K562 (cell line): ENCODE measurements around the gene HES5. TPM values are rescaled to one million over a fixed set of nuclear protein-coding genes. Genes with fewer than 3 reads are reported as not detected.

Source experiments
- BCOR ChIP-seq: fragments of 450-650 bp; IDR thresholded peaks from 2 replicates; pipeline ENCODE4 v1.6.1; 2016
- CTBP1 ChIP-seq: fragments of 450-650 bp; IDR thresholded peaks from 2 replicates; pipeline ENCODE4 v1.6.1; 2016; ENCODE audit warnings: borderline replicate concordance
- GABPA ChIP-seq: fragments of 200-800 bp; sonication (Bioruptor generic); conservative IDR thresholded peaks from 2 replicates; pipeline ENCODE4 v1.6.1; 2016; ENCODE audit warnings: low read depth, missing genetic modification characterization, missing compliant biosample characterization
- GABPB1 ChIP-seq: sonication (generic); formaldehyde crosslinking; IDR thresholded peaks from 2 replicates; pipeline ENCODE4 v1.8.0; 2022; ENCODE audit warnings: mild to moderate bottlenecking, missing genetic modification reagents
- GTF2A2 ChIP-seq: IDR thresholded peaks from 2 replicates; pipeline ENCODE4 v1.6.1; 2016; ENCODE audit warnings: mild to moderate bottlenecking, missing genetic modification characterization, missing compliant biosample characterization
- KAT7 ChIP-seq: sonication (generic); formaldehyde crosslinking; IDR thresholded peaks from 2 replicates; pipeline ENCODE4 v1.8.0; 2022; ENCODE audit warnings: missing genetic modification reagents, mild to moderate bottlenecking, borderline replicate concordance
- KAT8 ChIP-seq: fragments of 450-650 bp; IDR thresholded peaks from 2 replicates; pipeline ENCODE4 v1.6.1; 2016; ENCODE audit warnings: low read depth, mild to moderate bottlenecking
- KLF1 ChIP-seq: fragments of 450-650 bp; IDR thresholded peaks from 2 replicates; pipeline ENCODE4 v1.6.1; 2016; ENCODE audit warnings: missing genetic modification characterization, missing compliant biosample characterization
- KLF16 ChIP-seq: IDR thresholded peaks from 2 replicates; pipeline ENCODE4 v1.6.1; 2016; ENCODE audit warnings: antibody characterized with exemption
- MTA2 ChIP-seq: fragments of 450-650 bp; IDR thresholded peaks from 2 replicates; pipeline ENCODE4 v1.6.1; 2016; ENCODE audit warnings: low read depth
- NFIX ChIP-seq: fragments of 250-450 bp; sonication (Bioruptor Pico); IDR thresholded peaks from 2 replicates; pipeline ENCODE4 v1.4.0; 2020; ENCODE audit warnings: low read depth, mild to moderate bottlenecking, moderate library complexity
- PBX2 ChIP-seq, 2 experiments: IDR thresholded peaks in 1 of 2; conservative IDR thresholded peaks in 1 of 2; 2 replicates each; pipeline ENCODE4 v1.6.1; 2016; ENCODE audit warnings: low read depth in 2 of 2, mild to moderate bottlenecking in 1 of 2, missing compliant biosample characterization in 1 of 2, missing genetic modification characterization in 1 of 2, moderate library complexity in 1 of 2
- POLR2AphosphoS5 ChIP-seq: IDR thresholded peaks from 2 replicates; pipeline ENCODE4 v1.6.1; 2011; ENCODE audit warnings: mild to moderate bottlenecking, low read depth, low read length, moderate library complexity; ENCODE audit not compliant: control insufficient read depth, insufficient read depth
- PREB ChIP-seq: sonication (generic); formaldehyde crosslinking; IDR thresholded peaks from 2 replicates; pipeline ENCODE4 v1.8.1; 2023; ENCODE audit warnings: mild to moderate bottlenecking, missing genetic modification reagents
- RB1 ChIP-seq: fragments of 450-650 bp; IDR thresholded peaks from 2 replicates; pipeline ENCODE4 v1.6.1; 2017; ENCODE audit warnings: low read depth, mild to moderate bottlenecking
- TCF7 ChIP-seq: sonication (generic); IDR thresholded peaks from 2 replicates; pipeline ENCODE4 v1.6.1; 2016; ENCODE audit warnings: antibody characterized with exemption, borderline replicate concordance
- ZNF134 ChIP-seq: fragments of 250-450 bp; sonication (Bioruptor Pico); conservative IDR thresholded peaks from 2 replicates; pipeline ENCODE4 v1.4.0; 2020
- ZNF224 ChIP-seq: sonication (generic); formaldehyde crosslinking; IDR thresholded peaks from 2 replicates; pipeline ENCODE4 v1.8.0; 2022; ENCODE audit warnings: mild to moderate bottlenecking, missing genetic modification reagents
- ZNF408 ChIP-seq: fragments of 250-450 bp; sonication (Bioruptor Pico); IDR thresholded peaks from 2 replicates; pipeline ENCODE4 v1.4.0; 2020; ENCODE audit warnings: low read depth, mild to moderate bottlenecking, moderate library complexity
- ZNF436 ChIP-seq: fragments of 250-450, 450-650 bp; sonication (Bioruptor Pico); formaldehyde crosslinking; IDR thresholded peaks from 2 replicates; pipeline ENCODE4 v1.7.0; 2020; ENCODE audit warnings: mild to moderate bottlenecking
- polyA plus RNA-seq, 8 experiments: library from polyadenylated mRNA; depleted of rRNA in 4 of 8; stranded (reverse) in 5 of 8; unstranded in 3 of 8; fragments of >200 nt; fragmentation: Nextera tagmentation in 2 of 8; fragmentation: Illumina TruSeq in 1 of 8; extraction: Ambion mirVana in 2 of 8; extraction: Trizol in 1 of 8; gene quantifications; 2 replicates each; pipeline versions ENCODE4 v1.2.1 to v1.2.3, GENCODE V29; 2011 to 2014; ENCODE audit warnings: inconsistent platforms in 1 of 8, missing spikeins in 1 of 8
- total RNA-seq, 7 experiments: library from RNA; depleted of rRNA in 6 of 7; stranded (reverse); fragments of >200 nt in 6 of 7; fragmentation: Illumina TruSeq in 2 of 7; extraction: Trizol in 2 of 7; gene quantifications; 2 replicates each; pipeline versions ENCODE4 v1.2.1 to v1.2.3, GENCODE V29; 2011 to 2021; ENCODE audit warnings: low replicate concordance in 1 of 7
- TF ChIP-seq, protein P1 (sequence below): sonication (generic); formaldehyde crosslinking; IDR thresholded peaks from 2 replicates; pipeline ENCODE4 v1.4.0; 2020; ENCODE audit warnings: mild to moderate bottlenecking, missing genetic modification reagents

HES5 gene
- total and polyA plus RNA-seq, 9 of the 15 experiments (the other 6 are each of a cell fraction or from before 2014, with no cell fraction given) = not detected

DNA sequence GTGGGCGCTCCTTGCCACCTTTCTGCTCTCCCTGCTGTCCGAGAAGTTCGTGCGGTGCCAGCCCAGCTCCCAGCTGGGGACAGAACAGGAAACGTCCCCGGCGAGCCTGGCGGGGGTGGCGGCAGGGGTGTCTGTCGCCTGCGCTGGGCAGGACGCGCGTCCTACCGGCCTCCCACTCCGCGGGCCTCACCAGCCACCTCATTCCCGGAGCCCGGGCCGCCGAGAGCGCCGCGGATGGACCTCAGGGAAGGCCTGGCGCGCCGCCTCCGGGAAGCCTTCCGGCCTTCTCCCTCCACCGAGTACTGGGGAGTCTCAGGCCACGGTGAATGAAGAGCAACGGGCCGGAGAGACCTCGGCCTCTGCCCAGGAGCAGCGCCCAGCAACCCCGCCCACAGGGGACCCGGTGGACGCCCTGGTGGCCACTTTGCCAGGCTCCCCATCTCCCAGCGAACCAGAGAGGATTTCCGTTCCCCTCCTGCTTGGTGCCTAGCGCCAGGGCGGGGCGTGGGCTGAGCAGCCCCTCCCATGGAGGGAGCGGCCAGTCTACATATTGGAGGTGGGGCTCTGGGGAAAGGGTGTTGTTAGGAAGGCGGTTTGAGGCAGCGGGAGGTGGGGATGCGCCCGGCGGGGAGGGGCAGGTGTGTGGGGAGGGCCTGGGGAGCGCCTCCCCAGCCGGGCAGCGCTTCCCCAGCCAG is 16.6 kb upstream of the HES5 start (continued):
- TF ChIP-seq ZNF224 (CRISPR knock-in tag) = no peak
- no peak for TF ChIP-seq POLR2AphosphoS5
- no peak for TF ChIP-seq PREB (CRISPR knock-in tag)
- TF ChIP-seq NFIX (CRISPR knock-in tag) = no peak
- TF ChIP-seq ZNF134 (CRISPR knock-in tag) = no peak
- peak; percentile 50 for TF ChIP-seq CTBP1
- peak; percentile 75 for TF ChIP-seq GTF2A2 (tag)
- TF ChIP-seq KAT7 (CRISPR knock-in tag) = peak; percentile 78; the same call in 1 of the 2 replicates
- TF ChIP-seq TCF7 = no peak
- TF ChIP-seq KAT8 = no peak
- TF ChIP-seq ZNF408 (CRISPR knock-in tag) = no peak
- 0 out of 2 replicates have a peak, but pooled peaks have one; percentile 10 for TF ChIP-seq GABPB1 (CRISPR knock-in tag)
- peak; percentile 66 for TF ChIP-seq GABPA (tag)
- TF ChIP-seq MTA2 = 0 out of 2 replicates have a peak, but pooled peaks have one; percentile 3
- TF ChIP-seq, protein P1, sequence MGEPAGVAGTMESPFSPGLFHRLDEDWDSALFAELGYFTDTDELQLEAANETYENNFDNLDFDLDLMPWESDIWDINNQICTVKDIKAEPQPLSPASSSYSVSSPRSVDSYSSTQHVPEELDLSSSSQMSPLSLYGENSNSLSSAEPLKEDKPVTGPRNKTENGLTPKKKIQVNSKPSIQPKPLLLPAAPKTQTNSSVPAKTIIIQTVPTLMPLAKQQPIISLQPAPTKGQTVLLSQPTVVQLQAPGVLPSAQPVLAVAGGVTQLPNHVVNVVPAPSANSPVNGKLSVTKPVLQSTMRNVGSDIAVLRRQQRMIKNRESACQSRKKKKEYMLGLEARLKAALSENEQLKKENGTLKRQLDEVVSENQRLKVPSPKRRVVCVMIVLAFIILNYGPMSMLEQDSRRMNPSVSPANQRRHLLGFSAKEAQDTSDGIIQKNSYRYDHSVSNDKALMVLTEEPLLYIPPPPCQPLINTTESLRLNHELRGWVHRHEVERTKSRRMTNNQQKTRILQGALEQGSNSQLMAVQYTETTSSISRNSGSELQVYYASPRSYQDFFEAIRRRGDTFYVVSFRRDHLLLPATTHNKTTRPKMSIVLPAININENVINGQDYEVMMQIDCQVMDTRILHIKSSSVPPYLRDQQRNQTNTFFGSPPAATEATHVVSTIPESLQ (CRISPR knock-in tag) = 0 out of 2 replicates have a peak, but pooled peaks have one; percentile 75
- TF ChIP-seq KLF16 = no peak; the same call in 1 of the 2 replicates
- peak; percentile 30 for TF ChIP-seq RB1
- peak; percentile 100 for TF ChIP-seq ZNF436
- peak; percentile 99 for TF ChIP-seq BCOR
- no peak for TF ChIP-seq PBX2 (CRISPR knock-in tag; IDR thresholded peaks at IDR 0.05; ENCODE audit: low read depth)
- no peak for TF ChIP-seq PBX2 (tag; conservative IDR thresholded peaks at IDR 0.05; ENCODE audit: low read depth)
- peak; percentile 48 for TF ChIP-seq KLF1 (tag)
